Activated CD4-positive, alpha-beta T cell treated with anti-CD3 and anti-CD28 coated beads, Interleukin-2, amount 50 U/mL, for 24 hours (primary cell): ENCODE results near the gene CHPF2.

Experiments
- DNase-seq, 2 donors: peaks; one replicate each; pipeline ENCODE4 v3.0.0-alpha.2; 2020; ENCODE audit warnings: low read depth in 1 of 2, low spot score in 1 of 2

The CHPF2 gene

DNA sequence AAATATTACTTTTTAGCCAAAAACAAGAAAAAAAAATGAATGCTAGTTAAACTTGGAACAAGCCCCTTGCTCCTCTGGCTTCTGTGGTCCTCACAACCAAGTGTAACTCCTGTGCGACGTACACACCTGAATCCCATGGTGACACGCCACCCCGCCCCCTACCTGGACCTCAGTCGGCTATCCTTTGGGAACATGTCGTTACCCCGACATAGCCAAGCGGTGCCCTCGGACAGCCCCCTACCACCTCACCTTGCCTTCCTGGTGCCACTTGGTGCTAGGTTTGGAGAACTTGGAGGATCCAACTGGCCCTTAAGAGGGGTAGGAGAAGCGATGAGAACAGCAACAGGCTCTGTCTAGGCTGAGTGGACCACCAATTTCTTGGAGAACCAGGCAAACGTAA is 28.2 kb downstream of the CHPF2 start:
- no peak for DNase-seq

DNA sequence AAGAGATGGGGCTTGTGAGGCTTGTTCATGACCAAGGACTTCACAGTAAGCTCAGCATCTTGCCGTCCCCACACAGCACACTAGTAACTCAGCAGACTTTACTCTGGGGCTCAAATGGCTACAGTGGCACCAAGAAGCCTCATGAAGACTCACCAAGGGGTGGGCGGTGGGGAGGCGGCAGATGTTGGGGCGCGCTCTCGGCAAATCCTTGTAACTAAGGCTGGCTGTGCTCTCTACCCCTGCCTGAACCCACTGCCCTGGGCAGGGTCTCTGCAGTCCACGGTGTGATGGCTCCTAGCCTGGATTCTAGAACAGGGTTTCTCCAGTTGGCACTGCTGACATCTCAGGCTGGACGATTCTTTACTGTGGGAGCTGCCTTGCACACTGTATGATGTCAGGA is 28.6 kb downstream of the CHPF2 start:
- no peak for DNase-seq

DNA sequence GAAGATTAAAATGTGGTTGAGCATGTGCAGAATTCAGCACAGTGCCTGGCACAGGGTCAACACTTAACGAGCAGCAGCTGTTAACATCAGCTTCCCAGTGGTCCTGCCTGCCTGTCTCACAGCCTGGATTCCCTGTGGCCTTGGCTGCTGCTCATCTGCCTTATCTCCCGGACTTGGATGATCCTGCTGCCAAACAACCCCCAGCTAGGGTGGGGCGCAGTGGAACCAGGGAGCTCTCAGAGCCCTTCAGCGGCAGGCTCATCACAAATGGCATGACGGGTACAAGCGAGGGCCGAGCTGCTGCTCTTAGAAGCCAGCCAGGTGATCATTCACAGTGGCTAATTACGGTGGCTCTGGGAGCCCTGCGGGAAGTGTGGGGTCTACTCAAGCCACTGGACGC is 29.2 kb downstream of the CHPF2 start:
- DNase-seq = no peak

DNA sequence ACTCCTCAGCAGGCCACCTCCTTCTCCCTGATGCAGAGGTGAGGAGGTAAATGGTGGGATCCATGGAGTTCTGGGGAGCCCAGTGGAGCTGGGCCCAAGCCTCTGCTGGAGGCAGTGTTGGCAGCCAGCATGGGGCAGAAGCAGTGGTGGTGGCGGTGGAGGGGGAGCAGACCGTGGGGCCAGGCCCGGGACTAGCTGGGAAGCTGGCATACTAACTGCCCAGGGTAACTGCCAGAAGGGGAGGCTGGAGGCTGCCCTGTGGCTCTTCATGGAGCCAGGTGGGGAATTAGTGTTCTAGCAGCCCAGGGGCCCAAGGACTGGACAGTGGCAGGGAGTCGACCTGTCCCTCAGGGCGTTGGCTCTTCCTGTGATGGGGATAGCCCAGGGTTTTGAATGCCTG is 32.3 kb downstream of the CHPF2 start:
- no peak for DNase-seq

DNA sequence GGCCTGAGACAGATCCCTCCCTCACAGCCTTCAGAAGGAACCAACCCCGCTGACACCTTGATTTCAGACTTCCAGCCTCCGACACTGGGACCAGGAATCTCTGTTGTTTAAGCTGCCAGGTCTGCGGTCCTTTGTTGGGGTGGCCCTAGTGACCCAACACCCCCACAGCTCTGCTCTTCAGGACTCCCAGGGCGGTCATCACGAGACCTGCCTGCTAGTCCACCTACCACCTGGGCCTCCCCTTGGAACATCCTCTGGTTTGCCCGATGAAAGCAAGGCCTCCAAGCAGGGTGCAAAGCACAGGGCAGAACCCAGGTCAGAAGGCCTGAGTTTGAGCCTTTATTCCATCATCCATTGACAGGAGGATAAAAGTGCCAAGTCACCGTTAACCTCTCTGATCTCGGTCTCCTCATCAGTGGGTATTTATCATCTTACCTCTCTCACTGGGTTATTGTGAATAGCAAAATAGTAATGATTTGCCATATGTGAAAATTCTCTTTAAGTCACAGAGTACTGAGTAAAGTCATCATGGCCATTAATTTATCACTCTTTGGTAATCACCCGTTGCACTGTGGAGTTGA is 33.2 kb downstream of the CHPF2 start:
- no peak for DNase-seq

DNA sequence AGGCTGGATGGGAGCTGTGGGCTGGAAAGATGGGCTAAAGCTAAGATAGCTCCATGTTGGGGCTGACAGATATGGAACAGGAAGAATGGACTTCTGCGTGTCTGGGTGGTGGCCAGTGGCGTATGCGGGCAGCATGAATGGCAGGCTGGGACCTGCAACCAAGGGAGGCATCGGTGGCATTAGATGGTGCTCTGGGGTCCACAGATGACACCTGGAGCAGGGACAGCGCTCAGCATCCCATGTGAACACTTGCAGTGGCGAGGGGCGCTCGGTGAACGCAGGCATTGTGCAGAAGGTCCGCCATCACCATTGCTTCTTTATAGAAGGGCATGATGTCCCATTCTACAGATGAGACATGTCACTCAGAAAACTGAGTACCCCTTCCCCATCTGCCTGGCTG is 37.2 kb downstream of the CHPF2 start:
- DNase-seq = no peak

DNA sequence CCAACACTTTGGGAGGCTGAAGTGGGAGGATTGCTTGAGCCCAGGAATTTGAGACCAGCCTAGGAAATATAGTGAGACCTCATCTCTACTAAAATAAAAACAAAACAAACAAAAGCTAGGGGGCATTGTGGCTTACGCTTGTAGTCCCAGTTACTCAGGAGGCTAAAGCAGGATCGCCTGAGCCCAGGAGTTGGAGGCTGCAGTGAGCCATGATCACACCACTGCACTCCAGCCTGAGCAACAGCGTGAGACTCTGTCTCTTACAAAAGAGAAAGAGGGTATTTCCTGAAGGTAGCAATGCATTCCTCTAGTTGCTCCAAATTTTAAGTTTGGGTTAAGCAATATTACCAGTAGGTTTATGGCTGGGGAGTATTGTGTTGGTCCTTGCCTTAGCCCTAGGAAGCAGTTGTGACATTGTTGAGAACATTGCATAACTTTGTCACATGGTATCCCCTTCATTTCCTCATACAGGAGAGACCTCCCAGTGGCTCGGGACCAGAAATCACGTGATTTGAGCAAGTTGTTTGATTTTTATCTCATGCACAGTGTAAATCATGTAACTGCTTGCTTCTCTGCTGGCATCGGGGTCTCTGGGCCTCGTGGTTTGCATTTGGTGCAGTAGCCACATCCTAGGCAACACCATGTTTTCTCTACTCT is 39.5 kb downstream of the CHPF2 start:
- DNase-seq = no peak

DNA sequence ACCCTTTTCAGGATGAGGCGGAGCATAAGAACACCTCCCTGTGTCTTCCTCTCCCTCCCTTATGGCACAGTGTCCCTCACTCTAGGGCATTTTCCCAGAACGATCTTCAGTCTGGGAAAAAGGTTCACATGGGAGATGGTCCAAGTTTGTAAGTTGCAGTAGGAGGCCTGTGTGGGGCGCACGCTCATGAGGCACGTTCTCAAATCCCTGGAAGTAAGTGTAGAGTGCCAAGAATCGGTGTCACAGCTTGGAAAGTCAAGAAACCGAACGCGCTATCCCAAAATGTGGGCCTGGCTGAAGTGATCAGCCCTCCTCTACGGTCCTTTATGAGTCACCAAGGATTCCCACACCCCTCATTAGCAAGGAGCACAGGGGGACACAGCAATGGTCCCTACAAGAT is 40.1 kb downstream of the CHPF2 start:
- no peak for DNase-seq

DNA sequence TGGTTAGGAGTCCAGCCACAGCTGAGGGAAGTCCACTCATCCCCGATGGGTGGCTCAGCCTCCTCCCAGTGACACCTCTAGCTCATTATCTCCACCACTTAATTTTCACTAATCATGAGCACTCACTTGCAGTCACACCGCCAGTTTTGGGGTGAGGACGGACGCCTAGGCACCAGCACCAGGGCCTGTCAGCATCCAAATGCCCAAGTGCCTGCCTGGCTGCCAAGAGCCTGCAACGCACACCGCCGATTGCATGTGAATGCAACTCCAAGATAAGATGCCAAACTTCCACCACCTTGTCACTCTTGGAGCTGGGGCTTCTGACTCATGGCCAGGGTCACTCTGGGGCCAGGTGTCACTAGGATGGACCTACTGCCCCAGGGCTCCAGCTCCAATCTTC is 40.6 kb downstream of the CHPF2 start:
- no peak for DNase-seq

DNA sequence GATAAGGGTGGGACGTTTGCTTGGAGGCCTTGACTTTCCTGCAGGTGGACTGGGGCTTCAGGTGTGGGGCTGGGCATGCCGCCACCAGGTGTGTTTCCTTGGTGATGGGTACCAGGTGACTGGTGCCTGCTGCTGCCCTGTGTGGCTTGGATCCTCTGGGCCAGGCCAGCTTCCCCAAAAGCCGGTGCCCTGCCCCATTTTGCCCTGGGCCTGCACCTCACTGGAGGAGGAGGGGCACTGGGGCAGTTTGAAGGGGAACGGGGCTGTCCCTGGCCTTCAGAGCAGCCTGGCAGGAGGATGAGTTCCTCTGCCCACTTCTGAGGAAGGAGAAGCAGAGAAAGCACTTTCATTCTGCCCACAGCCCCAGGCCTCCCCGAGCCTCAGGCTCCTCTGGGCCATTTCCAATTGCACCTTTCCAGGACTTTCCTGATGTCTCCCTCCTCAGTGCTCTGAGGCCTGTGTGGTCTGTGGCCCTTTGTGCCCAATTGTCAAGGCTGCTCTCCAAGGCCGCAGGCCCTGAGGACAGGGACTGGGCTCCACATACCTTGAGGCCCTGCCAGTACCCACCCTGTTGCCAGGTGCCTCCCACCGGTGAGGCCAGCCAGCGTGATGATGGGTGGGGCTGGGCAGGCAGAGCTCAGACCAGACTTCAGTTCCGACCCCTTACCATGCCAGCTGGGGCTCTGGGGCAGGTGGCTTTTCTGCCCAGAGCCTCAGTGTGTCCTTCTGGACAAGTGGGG is 41.5 kb downstream of the CHPF2 start:
- DNase-seq = no peak

DNA sequence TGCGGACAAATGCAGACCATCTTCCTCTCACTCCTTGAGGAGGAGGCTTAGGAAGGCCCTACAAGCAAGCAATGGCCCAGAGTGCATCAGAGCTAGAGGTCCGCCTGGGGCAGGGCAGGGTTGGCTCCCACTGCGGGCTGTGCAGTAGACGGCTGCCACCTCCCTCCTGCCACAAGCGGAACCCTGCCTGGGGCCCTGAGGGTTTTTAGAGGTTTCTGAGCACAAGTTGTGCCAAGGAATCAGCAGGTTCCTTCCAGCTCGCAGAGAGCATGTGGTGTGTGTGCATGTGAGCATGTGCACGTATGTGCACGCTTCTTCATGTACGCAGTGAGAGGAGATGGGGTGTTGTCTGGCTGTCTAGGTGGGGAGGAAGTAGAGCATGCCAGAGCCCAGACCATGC is 42.1 kb downstream of the CHPF2 start:
- no peak for DNase-seq

DNA sequence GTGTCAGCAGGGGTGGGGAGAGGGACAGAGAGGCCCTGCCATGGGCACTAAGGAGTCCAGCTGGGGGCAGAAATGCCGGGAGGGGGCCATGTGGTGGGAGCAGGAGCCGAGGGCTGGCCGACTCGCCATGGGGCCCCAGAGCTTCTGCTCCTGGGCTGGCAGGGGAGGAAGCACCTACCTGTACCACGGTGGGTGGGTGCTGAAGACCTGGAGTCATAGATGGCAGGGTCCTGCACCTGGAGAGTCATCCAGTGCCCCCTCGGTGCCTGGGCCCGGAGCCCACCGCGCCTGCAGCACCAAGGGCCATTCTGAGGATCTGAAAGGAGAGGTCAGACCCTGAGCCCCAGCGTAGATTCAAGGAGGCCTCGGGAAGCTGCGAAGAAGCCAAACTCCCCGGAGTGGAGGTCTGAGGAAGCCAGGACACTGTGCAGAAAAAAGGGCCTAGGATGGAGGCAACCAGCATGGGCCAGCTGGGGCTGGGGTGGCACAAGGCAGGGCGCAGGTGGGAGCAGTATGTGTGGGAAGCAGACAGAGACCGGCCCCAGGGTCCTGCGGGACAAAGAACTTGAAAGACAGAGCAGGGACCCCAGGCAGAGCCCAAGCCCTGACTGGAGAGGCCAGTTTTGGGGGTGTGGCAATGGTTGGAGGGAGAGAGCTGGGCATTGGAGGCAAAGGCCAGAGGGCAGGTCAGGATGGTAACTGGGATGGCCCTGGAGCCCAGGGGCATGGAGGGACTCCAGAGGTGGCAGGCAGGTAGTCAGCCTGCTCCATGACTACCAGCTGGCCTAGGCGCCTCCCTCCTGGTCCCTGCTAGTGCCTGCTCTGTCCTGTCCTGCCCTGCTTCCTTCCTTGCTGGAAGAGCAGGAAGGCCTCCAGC is 42.9 kb downstream of the CHPF2 start:
- no peak for DNase-seq

DNA sequence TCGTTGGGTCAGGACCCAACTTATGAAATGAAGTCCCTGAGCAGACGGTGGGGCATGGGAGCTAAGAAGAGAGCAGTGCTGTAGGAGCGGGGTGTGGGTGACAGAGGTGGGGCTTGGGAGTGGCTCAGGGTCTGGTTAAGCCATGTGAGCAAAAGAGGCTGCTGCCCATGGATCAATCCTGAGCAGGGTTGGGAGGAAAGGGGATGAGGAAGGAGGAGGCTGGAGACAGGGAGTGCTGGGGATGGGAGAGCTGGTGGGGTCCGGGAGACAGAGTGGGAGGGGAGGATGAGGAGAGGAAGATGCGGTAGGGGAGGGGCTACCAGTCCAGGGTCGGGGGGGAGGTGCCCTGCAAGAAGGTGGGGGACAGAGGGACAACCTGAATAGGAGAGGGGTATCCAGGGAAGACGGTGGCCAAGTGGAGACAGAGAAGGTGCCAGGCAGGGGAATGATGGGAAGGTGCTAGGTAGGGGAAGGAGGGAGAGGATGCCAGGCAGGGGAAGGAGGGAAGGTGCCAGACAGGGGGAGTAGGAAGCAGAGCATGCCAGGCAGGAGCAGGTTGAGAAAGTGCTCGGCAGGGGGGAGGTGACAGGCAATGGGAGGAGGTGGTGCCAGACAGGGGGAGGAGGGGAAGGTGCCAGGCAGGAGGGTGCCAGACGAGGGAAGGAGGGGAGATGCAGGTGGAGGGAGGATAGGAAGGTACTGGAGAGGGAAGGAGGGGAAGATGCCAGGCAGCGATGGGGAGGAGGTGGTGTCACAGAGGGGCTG is 43.7 kb downstream of the CHPF2 start:
- no peak for DNase-seq

DNA sequence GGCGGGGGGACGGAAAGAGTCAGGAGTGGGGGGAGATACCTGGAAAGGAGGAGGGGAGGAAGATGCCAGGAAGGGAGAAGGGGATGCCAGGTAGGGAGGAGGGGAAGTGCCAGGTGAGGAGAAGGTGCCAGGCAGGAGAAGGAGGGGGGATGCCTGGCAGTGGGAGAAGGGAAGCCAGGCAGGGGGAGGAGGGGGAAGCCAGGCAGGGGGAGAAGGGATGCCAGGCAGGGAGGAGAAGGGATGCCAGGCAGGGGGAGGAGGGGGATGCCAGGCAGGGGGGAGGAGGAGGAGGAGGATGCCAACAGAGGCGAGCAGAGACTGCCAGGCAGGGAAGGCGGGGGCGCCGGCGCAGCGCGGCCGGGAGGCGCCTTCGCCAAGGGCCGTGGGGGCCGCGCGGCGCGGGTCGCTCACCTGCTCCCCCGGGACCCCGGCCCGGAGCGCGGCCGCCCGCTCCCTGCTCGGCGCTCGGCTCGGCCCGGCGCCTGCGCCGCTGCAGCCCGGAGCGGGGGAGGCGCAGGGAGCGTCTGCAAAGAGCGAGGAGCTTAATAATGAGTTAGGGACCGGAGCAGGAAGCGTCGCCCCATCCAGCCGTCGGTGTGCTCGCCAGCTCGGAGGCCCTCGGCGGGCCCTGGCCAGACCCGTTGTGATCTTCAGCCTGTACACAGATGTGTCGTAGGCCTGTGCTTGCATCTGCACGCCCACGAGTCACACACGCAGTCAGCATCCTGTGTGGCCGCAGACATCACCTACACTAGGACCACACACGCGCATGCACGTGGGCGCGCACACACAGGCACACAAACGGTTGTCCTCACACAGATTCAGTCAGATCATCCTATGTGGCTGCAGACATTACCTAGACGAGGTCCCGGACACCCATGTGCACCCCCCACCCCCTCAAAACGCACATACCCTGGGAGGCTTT is 44.6 kb downstream of the CHPF2 start:
- peak; percentile 24 to 27 for DNase-seq

DNA sequence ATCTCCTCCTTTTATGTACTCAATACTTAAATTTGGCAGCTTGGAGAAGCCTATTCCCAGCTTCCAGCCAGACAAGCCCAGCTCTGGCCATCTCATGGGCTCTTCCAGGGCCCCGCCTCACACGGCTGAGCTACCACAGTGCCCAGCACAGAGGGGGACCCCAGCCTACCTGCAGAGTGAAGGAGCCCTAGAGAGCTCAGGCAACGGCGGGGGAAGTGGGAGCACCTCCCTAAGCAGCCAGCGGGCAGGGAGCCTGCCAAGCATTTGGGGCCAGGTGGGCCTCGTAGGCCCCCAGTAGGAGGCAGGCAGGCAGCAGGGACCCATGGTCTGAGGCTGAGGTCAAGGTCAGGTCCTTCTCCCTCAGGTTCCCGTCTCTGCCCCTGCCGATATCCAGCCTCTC is 45.3 kb downstream of the CHPF2 start:
- DNase-seq = no peak

DNA sequence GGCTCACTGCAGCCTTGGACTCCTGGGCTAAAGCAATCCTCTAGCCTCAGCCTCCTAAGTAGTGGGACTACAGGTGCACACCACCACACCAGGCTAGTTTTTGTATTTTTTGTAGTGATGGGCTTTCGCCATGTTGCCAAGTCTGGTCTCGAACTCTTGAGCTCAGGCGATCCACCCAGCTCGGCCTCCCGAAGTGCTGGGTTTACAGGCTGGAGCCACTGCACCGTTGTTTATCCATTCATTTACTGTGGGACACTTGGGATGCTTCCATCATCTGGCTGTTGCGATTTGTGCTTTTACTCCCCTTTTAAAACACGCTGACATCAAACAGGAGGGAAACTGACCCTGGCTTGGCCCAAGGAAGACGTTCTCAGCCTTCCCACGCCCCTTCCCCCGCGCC is 46.7 kb downstream of the CHPF2 start:
- no peak for DNase-seq

DNA sequence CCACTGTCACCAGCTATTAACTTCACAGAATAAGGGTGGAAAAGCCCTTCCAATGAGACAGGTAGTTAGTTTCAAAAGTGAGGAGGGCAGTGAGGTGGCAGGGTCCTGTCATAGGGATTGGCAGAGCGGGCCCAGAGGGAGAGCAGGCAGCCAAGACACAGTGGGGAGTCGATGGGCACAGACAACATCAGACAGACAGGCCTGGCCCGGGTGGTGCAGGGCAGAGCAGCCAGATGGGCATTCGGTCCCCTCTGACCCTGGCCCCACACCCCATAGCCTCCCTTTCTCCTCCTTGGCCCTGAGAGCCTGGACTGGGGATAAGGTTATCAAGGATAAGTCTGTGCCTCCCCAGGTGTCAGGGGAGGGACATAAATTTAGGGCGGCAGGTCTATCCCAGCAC is 47.6 kb downstream of the CHPF2 start:
- no peak for DNase-seq

DNA sequence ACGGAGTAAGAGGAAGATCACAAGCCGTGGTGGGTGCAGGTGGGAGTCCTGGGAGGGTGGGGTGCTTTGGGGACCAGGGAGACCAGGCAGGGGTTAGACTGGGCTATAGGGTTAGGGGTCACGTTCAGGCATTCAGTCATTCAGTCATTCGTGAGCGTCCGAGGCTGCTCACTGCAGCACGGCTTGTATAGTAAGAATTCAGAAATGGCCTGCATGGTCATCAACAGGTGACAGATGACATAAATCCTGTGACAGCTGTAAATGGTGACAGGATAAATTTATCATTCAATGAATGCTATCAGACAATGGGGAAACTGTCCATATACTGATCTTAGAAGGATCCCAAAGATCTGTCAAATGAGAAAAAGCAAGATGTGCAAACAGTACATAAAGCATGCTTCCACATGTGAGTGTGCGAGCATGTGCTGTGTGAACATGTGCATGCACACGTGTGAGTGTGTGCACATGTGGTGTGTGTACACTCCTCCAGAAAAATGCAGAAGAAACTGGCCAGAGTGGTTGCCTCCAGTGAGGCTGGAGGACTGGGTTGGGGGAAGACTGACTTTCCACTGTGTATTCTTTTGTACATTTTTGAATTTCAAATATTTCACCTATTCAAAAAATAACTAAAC is 48.2 kb downstream of the CHPF2 start:
- DNase-seq = no peak

DNA sequence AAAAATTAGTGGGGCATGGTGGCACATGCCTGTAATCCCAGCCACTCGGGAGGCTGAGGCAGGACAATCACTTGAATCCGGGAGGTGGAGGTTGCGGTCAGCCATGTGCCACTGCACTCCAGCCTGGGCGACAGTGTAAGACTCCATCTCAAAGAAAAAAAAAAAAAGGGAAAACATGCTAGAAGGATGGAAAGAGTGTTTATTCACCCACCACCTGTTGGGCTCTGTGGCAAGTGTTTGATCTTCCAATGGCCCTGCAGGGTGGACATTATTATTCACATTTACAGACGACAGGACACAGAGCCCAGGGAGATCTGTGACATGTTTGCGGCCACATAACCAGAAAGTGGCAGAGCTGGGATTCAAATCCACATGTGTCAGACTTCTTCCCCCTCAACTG is 49.4 kb downstream of the CHPF2 start:
- no peak for DNase-seq

DNA sequence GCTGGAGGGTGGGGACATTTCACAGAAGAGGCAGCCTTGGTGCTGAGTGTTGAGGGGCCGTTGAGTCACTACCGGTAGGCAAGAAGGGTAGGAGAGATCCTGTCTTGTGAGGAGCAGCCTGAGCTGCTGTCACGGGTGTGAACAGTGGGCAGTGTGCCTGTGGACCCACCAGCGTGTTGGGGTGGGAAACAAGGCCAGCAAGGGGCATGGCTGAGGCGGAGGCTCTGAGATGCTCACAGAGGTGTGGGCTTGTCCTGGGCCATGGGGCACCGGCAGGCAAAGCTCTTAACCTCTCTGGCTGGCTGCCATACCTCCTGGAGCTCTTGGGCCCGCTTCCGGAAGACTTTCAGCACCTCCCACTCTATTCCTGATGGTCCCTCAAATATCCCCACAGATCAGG is 49.8 kb downstream of the CHPF2 start:
- no peak for DNase-seq
